B cell (primary cell): ENCODE data around the gene CHN1. TPM values are rescaled to one million over a fixed set of nuclear protein-coding genes. Genes with fewer than 3 reads are reported as not detected.

Experiments used
- ATAC-seq: fragments of 200-7000 bp; cut with Tn5 transposase; one replicate; pipeline ENCODE4 v1.10.0; 2021; ENCODE audit warnings: low read depth, mild to moderate bottlenecking, moderate number of reproducible peaks, moderate library complexity
- CTCF ChIA-PET: fragments of 350-600 bp; sonication (Branson Sonifier 250); formaldehyde crosslinking; loops from one replicate; lab custom pipeline; 2021; ENCODE audit warnings: antibody characterized with exemption, inconsistent platforms; lab: Charles Lee
- POLR2A ChIA-PET: fragments of 350-600 bp; sonication (Branson Sonifier 250); formaldehyde crosslinking; loops from one replicate; lab custom pipeline; 2021; ENCODE audit warnings: antibody characterized with exemption; lab: Charles Lee
- DNase-seq: peaks from one replicate; pipeline ENCODE4 v3.0.0; 2013
- H2AFZ ChIP-seq: 2 replicates; pipeline ENCODE4 v1.6.1; 2012; ENCODE audit warnings: mild to moderate bottlenecking, low read depth, low read length; ENCODE audit not compliant: insufficient read depth, poor library complexity, severe bottlenecking
- H3K27ac ChIP-seq, 2 donors: 1 replicate in 1 of 2; 2 replicates in 1 of 2; pipeline ENCODE4 v1.5.1; 2012 to 2013; ENCODE audit warnings: low read length in 2 of 2, mild to moderate bottlenecking in 2 of 2, moderate library complexity in 1 of 2
- H3K27me3 ChIP-seq, 4 experiments: fragments of 200-600 bp in 1 of 4; sonication (generic) in 1 of 4; replicated peaks in 1 of 4; 1 replicate in 2 of 4; 2 replicates in 2 of 4; pipeline versions ENCODE4 v1.6.1 to v1.7.0; 2013 to 2016; ENCODE audit warnings: low read length in 3 of 4, mild to moderate bottlenecking in 2 of 4, mixed read lengths in 1 of 4, moderate library complexity in 1 of 4; ENCODE audit not compliant: insufficient read depth in 4 of 4, control insufficient read depth in 3 of 4; ENCODE audit errors: control extremely low read depth in 1 of 4
- H3K36me3 ChIP-seq, 2 experiments: replicated peaks in 1 of 2; 1 replicate in 1 of 2; 2 replicates in 1 of 2; pipeline versions ENCODE4 v1.6.1 to v1.7.1; 2013; ENCODE audit warnings: low read length in 1 of 2; ENCODE audit not compliant: insufficient read depth in 2 of 2, control insufficient read depth in 1 of 2; ENCODE audit errors: control extremely low read depth in 1 of 2, extremely low read depth in 1 of 2
- H3K4me1 ChIP-seq, 2 donors: fragments of 200-600 bp in 1 of 2; sonication (generic) in 1 of 2; 1 replicate in 1 of 2; 2 replicates in 1 of 2; pipeline versions ENCODE4 v1.5.1 to v1.6.1; 2013 to 2017; ENCODE audit warnings: low read length in 2 of 2; ENCODE audit not compliant: control insufficient read depth in 2 of 2, insufficient read depth in 2 of 2
- H3K4me2 ChIP-seq: replicated peaks from 2 replicates; pipeline ENCODE3; 2012; ENCODE audit warnings: mild to moderate bottlenecking, low read depth, low read length; ENCODE audit not compliant: poor library complexity, severe bottlenecking
- H3K4me3 ChIP-seq, 5 experiments: fragments of 200-600 bp in 1 of 5; sonication (generic) in 1 of 5; 1 replicate in 3 of 5; 2 replicates in 2 of 5; pipeline versions ENCODE4 v1.5.1 to v1.7.0; 2011 to 2016; ENCODE audit warnings: low read length in 4 of 5, mild to moderate bottlenecking in 4 of 5, low read depth in 2 of 5, control low read depth in 1 of 5, moderate library complexity in 1 of 5; ENCODE audit not compliant: insufficient read depth in 1 of 5; ENCODE audit errors: control extremely low read depth in 1 of 5, extremely low read depth in 1 of 5
- H3K79me2 ChIP-seq: fragments of 200-600 bp; sonication (generic); one replicate; pipeline ENCODE4 v1.6.0; 2016; ENCODE audit warnings: low read length; ENCODE audit not compliant: control insufficient read depth, insufficient read depth
- H3K9ac ChIP-seq: fragments of 200-600 bp; sonication (generic); 2 replicates; pipeline ENCODE4 v1.6.1; 2017; ENCODE audit warnings: mild to moderate bottlenecking, low read length, moderate library complexity
- H3K9me3 ChIP-seq, 3 donors: one replicate each; pipeline versions ENCODE4 v1.6.1 to v1.7.1; 2013; ENCODE audit warnings: low read length in 2 of 3; ENCODE audit not compliant: control insufficient read depth in 2 of 3, insufficient read depth in 1 of 3; ENCODE audit errors: control extremely low read depth in 1 of 3
- H4K20me1 ChIP-seq: 2 replicates; pipeline ENCODE4 v1.6.0; 2012; ENCODE audit warnings: mild to moderate bottlenecking, low read length; ENCODE audit not compliant: insufficient read depth, control insufficient read depth, poor library complexity, severe bottlenecking
- H3K27ac Mint-ChIP-seq: one replicate; pipeline ENCODE4 v1.8.0; 2021; ENCODE audit warnings: mixed read lengths
- H3K27me3 Mint-ChIP-seq: one replicate; pipeline ENCODE4 v1.8.0; 2021; ENCODE audit warnings: mixed read lengths
- H3K4me1 Mint-ChIP-seq: one replicate; pipeline ENCODE4 v1.8.0; 2021; ENCODE audit warnings: mixed read lengths
- H3K4me3 Mint-ChIP-seq: one replicate; pipeline ENCODE4 v1.8.0; 2021; ENCODE audit warnings: mixed read lengths
- H3K9me3 Mint-ChIP-seq: one replicate; pipeline ENCODE4 v1.8.0; 2022; ENCODE audit warnings: mixed read lengths; ENCODE audit not compliant: insufficient read depth
- EZH2 ChIP-seq: IDR thresholded peaks from 2 replicates; pipeline ENCODE4 v1.6.1; 2012; ENCODE audit warnings: borderline replicate concordance, low read depth, mild to moderate bottlenecking, moderate library complexity, low read length; ENCODE audit not compliant: insufficient read depth, poor library complexity, severe bottlenecking
- WGBS: methylation state at CpG from one replicate; pipeline ENCODE4 v1.1.5; 2013; ENCODE audit warnings: missing lambda C conversion rate; ENCODE audit not compliant: insufficient coverage; 5-methylcytosine and 5-hydroxymethylcytosine counted together
- intact Hi-C: fragments of 100-400 bp; cut with micrococcal nuclease; formaldehyde crosslinking; loops from one replicate; pipeline ENCODE4 v1.10.0; 2022
- polyA plus RNA-seq: library from polyadenylated mRNA; depleted of rRNA; stranded (reverse); fragments of >200 nt; gene quantifications from 2 replicates; pipeline ENCODE4 v1.2.3, GENCODE V29; 2012
- total RNA-seq, 2 donors: library from RNA; stranded (reverse); fragments of 120-200 nt in 1 of 2; gene quantifications; 1 replicate in 1 of 2; 2 replicates in 1 of 2; pipeline versions ENCODE4 v1.2.3 to v1.2.4, GENCODE V29; 2013 to 2022
- TF ChIP-seq, protein P1 (sequence below): fragments of 200-600 bp; IDR thresholded peaks from one replicate; pipeline ENCODE4 v1.8.0; 2022; ENCODE audit warnings: antibody characterized with exemption, mild to moderate bottlenecking

Gene CHN1
- total and polyA plus RNA-seq, 2 donors (not counting 1 experiment from before 2014, with no cell fraction given) = 0.79 to 1.4 TPM

- ChIA-PET POLR2A (no interaction called here), CTCF (interaction anchor here (1.5 kb wide), 1 partner anchor 9 kb away, joined by 4 read pairs; no protein-coding TSS in a partner anchor)
- Histone ChIP-seq H3K4me1 (no peaks in the 10 kb centered on the region), H3K4me3 (no peak overlapping the region), H3K9ac (no peak overlapping the region), H3K9me3 (no peaks in the 10 kb centered on the region), H3K79me2 (no peaks in the 10 kb centered on the region), H3K4me2 (no peak overlapping the region), H4K20me1 (no peaks in the 10 kb centered on the region), H3K27me3 (no peaks in the 10 kb centered on the region), H3K36me3 (no peaks in the 10 kb centered on the region), H3K27ac (no peak overlapping the region), H2AFZ (no peak overlapping the region)
- Mint-ChIP-seq H3K9me3 (no peaks in the 10 kb centered on the region), H3K27ac (no peak overlapping the region), H3K27me3 (no peaks in the 10 kb centered on the region), H3K4me3 (no peak overlapping the region), H3K4me1 (peaks cover 12% of the 10 kb centered on the region)
- intact Hi-C loops = no loop called here
- TF ChIP-seq EZH2 = no peak
- TF ChIP-seq, protein P1, sequence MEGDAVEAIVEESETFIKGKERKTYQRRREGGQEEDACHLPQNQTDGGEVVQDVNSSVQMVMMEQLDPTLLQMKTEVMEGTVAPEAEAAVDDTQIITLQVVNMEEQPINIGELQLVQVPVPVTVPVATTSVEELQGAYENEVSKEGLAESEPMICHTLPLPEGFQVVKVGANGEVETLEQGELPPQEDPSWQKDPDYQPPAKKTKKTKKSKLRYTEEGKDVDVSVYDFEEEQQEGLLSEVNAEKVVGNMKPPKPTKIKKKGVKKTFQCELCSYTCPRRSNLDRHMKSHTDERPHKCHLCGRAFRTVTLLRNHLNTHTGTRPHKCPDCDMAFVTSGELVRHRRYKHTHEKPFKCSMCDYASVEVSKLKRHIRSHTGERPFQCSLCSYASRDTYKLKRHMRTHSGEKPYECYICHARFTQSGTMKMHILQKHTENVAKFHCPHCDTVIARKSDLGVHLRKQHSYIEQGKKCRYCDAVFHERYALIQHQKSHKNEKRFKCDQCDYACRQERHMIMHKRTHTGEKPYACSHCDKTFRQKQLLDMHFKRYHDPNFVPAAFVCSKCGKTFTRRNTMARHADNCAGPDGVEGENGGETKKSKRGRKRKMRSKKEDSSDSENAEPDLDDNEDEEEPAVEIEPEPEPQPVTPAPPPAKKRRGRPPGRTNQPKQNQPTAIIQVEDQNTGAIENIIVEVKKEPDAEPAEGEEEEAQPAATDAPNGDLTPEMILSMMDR = no peak
- WGBS = 100% methylated on average over 1 of the region's 3 CpGs
- ATAC-seq (no peak), DNase-seq (no peak)
These were observed 34.3 kb upstream of the CHN1 start for GRCh38 chr2:175039490-175039889.

DNA sequence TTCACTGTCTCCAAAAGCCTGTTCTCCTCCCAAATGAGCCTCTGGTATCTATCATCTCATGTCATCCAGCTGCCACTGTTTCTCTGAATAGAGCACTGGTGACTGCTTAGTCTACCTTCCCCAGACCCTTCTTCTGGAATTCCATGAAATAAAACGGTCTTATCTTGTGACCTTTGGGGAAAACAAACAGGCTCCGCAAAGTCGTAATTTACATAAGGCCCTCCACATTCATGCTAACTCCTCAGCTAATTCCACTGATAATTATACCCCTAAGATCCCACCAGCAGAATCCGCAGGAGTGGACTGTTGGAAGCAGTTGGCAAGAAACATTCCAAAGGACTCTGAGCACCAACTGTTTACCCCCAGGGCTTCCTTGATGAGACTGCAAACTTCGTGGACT is 33.9 kb upstream of the CHN1 start:
- intact Hi-C loops = no loop called here
- Histone ChIP-seq H3K4me2 (no peak overlapping the region), H3K36me3 (no peaks in the 10 kb centered on the region), H3K4me1 (no peaks in the 10 kb centered on the region), H2AFZ (no peak overlapping the region), H3K27me3 (no peaks in the 10 kb centered on the region), H3K4me3 (no peak overlapping the region), H3K9ac (no peak overlapping the region), H3K79me2 (no peaks in the 10 kb centered on the region), H3K9me3 (no peaks in the 10 kb centered on the region), H4K20me1 (no peaks in the 10 kb centered on the region), H3K27ac (no peak overlapping the region)
- POLR2A ChIA-PET = interaction anchor here (0.6 kb wide), 1 partner anchor 566 kb away, joined by 3 read pairs; no protein-coding TSS in a partner anchor
- Mint-ChIP-seq H3K4me1 (peaks cover 9% of the 10 kb centered on the region), H3K27ac (no peak overlapping the region), H3K27me3 (no peaks in the 10 kb centered on the region), H3K4me3 (no peak overlapping the region), H3K9me3 (no peaks in the 10 kb centered on the region)
- DNase-seq (no peak), ATAC-seq (no peak)
- CTCF ChIA-PET = interaction anchor here (1.5 kb wide), 1 partner anchor 9 kb away, joined by 4 read pairs; no protein-coding TSS in a partner anchor
- 91% methylated on average over 4 of the region's 5 CpGs for WGBS
- TF ChIP-seq, protein P1 = no peak
- no peak for TF ChIP-seq EZH2
